ENCODE measurements around the gene SLIT1. TPM values are rescaled to one million over a fixed set of nuclear protein-coding genes. Genes with fewer than 3 reads are reported as not detected.

Gene SLIT1
- total and polyA plus RNA-seq, 2 experiments from 2014 or later, result not detected

DNA sequence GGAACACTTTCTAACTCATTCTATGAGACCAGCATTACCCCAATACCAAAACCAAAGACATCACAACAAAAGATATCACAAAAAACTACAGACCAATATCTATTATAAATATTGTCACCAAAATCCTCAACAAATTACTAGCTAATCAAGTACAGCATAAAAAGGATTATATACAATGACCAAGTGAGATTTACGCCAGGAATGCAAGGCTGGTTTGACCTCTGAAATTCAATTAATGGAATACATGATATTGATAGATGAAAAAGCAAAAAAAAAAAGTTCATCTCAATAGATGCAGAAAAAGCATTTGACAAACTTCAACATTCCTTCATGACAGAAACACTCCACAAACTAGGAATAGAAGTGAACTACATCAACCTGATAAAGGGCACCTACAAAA is 178.3 kb downstream of the SLIT1 start:
- 76 to 80% methylated on average over 1 of the region's 1 CpG for WGBS, 2 experiments (ENCODE audit: low coverage in 1 of 2, low lambda C conversion rate in 2 of 2, missing lambda C conversion rate in 2 of 2)
- Histone ChIP-seq H3K79me2 (ENCODE audit: insufficient read depth) (no peaks in the 10 kb centered on the region), H3K9me2 (ENCODE audit: insufficient read depth) (no peaks in the 10 kb centered on the region), H4K20me1 (ENCODE audit: insufficient read depth) (no peaks in the 10 kb centered on the region), H3F3A (ENCODE audit: insufficient read depth) (no peaks in the 10 kb centered on the region), H3K27ac (no peak overlapping the region), H2AFZ (no peak overlapping the region), H3K9me3 (ENCODE audit: low read depth) (no peaks in the 10 kb centered on the region), H3K4me2 (ENCODE audit: unreplicated experiment) (no peak overlapping the region), H3K4me3 (no peak overlapping the region), H3K4me1 (ENCODE audit: insufficient read depth) (no peaks in the 10 kb centered on the region), H3K36me3 (ENCODE audit: low read depth) (no peaks in the 10 kb centered on the region), H3K27me3 (replicated peaks; ENCODE audit: insufficient read depth) (no peaks in the 10 kb centered on the region), H3K9ac (no peak overlapping the region)
- no peak for DNase-seq
- TF ChIP-seq EZH2 (IDR thresholded peaks at IDR 0.05; ENCODE audit: insufficient read depth, poor library complexity, severe bottlenecking) (no peak), EZH2phosphoT487 (IDR thresholded peaks at IDR 0.05; ENCODE audit: insufficient read depth, low read depth) (no peak)
- in situ Hi-C loops (cut with MboI), result no loop called here

GRCh38 chr10:97006364-97006763 is 179.4 kb downstream of the SLIT1 start:
- TF ChIP-seq EZH2 (IDR thresholded peaks at IDR 0.05; ENCODE audit: insufficient read depth, poor library complexity, severe bottlenecking) (no peak), EZH2phosphoT487 (IDR thresholded peaks at IDR 0.05; ENCODE audit: insufficient read depth, low read depth) (no peak)
- Histone ChIP-seq H3K4me2 (ENCODE audit: unreplicated experiment) (no peak overlapping the region), H2AFZ (no peak overlapping the region), H3K79me2 (ENCODE audit: insufficient read depth) (no peaks in the 10 kb centered on the region), H3F3A (ENCODE audit: insufficient read depth) (no peaks in the 10 kb centered on the region), H3K9me3 (ENCODE audit: low read depth) (no peaks in the 10 kb centered on the region), H3K36me3 (ENCODE audit: low read depth) (no peaks in the 10 kb centered on the region), H3K9ac (no peak overlapping the region), H3K4me3 (no peak overlapping the region), H3K4me1 (ENCODE audit: insufficient read depth) (no peaks in the 10 kb centered on the region), H3K27me3 (replicated peaks; ENCODE audit: insufficient read depth) (no peaks in the 10 kb centered on the region), H3K9me2 (ENCODE audit: insufficient read depth) (no peaks in the 10 kb centered on the region), H3K27ac (no peak overlapping the region), H4K20me1 (ENCODE audit: insufficient read depth) (no peaks in the 10 kb centered on the region)
- DNase-seq, result no peak
- in situ Hi-C loops (cut with MboI), result no loop called here
- WGBS, 2 experiments (ENCODE audit: low coverage in 1 of 2, low lambda C conversion rate in 2 of 2, missing lambda C conversion rate in 2 of 2), result 44 to 52% methylated on average over 6 of the region's 6 CpGs

DNA sequence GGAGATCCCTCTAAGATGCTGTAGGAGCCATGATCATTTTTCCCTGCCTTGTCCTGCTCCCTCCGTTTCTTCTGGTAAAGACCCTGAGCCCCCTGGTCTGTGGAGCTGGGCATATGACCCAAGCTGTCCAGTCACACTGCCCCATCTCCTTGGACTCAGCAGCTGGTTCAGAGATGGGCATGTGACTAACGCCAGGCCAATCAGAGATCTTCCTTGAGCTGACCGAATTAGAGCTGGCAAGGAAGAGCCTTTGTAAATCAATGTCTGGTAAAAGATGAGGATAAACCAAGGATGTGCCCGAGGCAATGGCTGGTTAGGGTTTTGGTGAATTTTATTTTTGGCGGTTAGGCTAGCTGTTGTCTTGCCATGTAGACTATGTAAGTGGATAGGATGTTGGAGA is 180.4 kb downstream of the SLIT1 start:
- Histone ChIP-seq H3K9me3 (ENCODE audit: low read depth) (no peaks in the 10 kb centered on the region), H3K4me3 (no peak overlapping the region), H3K9ac (no peak overlapping the region), H3K9me2 (ENCODE audit: insufficient read depth) (no peaks in the 10 kb centered on the region), H3K27me3 (replicated peaks; ENCODE audit: insufficient read depth) (no peaks in the 10 kb centered on the region), H3K27ac (no peak overlapping the region), H3K4me1 (ENCODE audit: insufficient read depth) (no peaks in the 10 kb centered on the region), H3K79me2 (ENCODE audit: insufficient read depth) (no peaks in the 10 kb centered on the region), H2AFZ (no peak overlapping the region), H4K20me1 (ENCODE audit: insufficient read depth) (no peaks in the 10 kb centered on the region), H3K4me2 (ENCODE audit: unreplicated experiment) (no peak overlapping the region), H3K36me3 (ENCODE audit: low read depth) (no peaks in the 10 kb centered on the region), H3F3A (ENCODE audit: insufficient read depth) (no peaks in the 10 kb centered on the region)
- WGBS, 2 experiments (ENCODE audit: low coverage in 1 of 2, low lambda C conversion rate in 2 of 2, missing lambda C conversion rate in 2 of 2), result 64 to 70% methylated on average over 5 of the region's 5 CpGs
- in situ Hi-C loops (cut with MboI), result no loop called here
- TF ChIP-seq EZH2phosphoT487 (IDR thresholded peaks at IDR 0.05; ENCODE audit: insufficient read depth, low read depth) (no peak), EZH2 (IDR thresholded peaks at IDR 0.05; ENCODE audit: insufficient read depth, poor library complexity, severe bottlenecking) (no peak)
- DNase-seq, result no peak

GRCh38 chr10:97004591-97004990 is 181.2 kb downstream of the SLIT1 start:
- Histone ChIP-seq H3K9me2 (ENCODE audit: insufficient read depth) (no peaks in the 10 kb centered on the region), H4K20me1 (ENCODE audit: insufficient read depth) (no peaks in the 10 kb centered on the region), H3K4me1 (ENCODE audit: insufficient read depth) (no peaks in the 10 kb centered on the region), H3K4me2 (ENCODE audit: unreplicated experiment) (no peak overlapping the region), H3K4me3 (no peak overlapping the region), H3K27me3 (replicated peaks; ENCODE audit: insufficient read depth) (no peaks in the 10 kb centered on the region), H3K36me3 (ENCODE audit: low read depth) (no peaks in the 10 kb centered on the region), H3K79me2 (ENCODE audit: insufficient read depth) (no peaks in the 10 kb centered on the region), H3K27ac (no peak overlapping the region), H3F3A (ENCODE audit: insufficient read depth) (no peaks in the 10 kb centered on the region), H2AFZ (no peak overlapping the region), H3K9me3 (ENCODE audit: low read depth) (no peaks in the 10 kb centered on the region), H3K9ac (no peak overlapping the region)
- in situ Hi-C loops (cut with MboI), result no loop called here
- no peak for DNase-seq
- 75 to 77% methylated on average over 9 to 10 of the region's 10 CpGs for WGBS, 2 experiments (ENCODE audit: low coverage in 1 of 2, low lambda C conversion rate in 2 of 2, missing lambda C conversion rate in 2 of 2)
- TF ChIP-seq EZH2phosphoT487 (IDR thresholded peaks at IDR 0.05; ENCODE audit: insufficient read depth, low read depth), result no peak
- TF ChIP-seq EZH2 (IDR thresholded peaks at IDR 0.05; ENCODE audit: insufficient read depth, poor library complexity, severe bottlenecking), result no peak

GRCh38 chr10:97003804-97004201 is 182.0 kb downstream of the SLIT1 start:
- Histone ChIP-seq H3K9ac (no peak overlapping the region), H3K4me1 (ENCODE audit: insufficient read depth) (no peaks in the 10 kb centered on the region), H3K36me3 (ENCODE audit: low read depth) (no peaks in the 10 kb centered on the region), H4K20me1 (ENCODE audit: insufficient read depth) (no peaks in the 10 kb centered on the region), H3K79me2 (ENCODE audit: insufficient read depth) (no peaks in the 10 kb centered on the region), H2AFZ (no peak overlapping the region), H3K4me2 (ENCODE audit: unreplicated experiment) (no peak overlapping the region), H3K27me3 (replicated peaks; ENCODE audit: insufficient read depth) (no peaks in the 10 kb centered on the region), H3F3A (ENCODE audit: insufficient read depth) (no peaks in the 10 kb centered on the region), H3K9me3 (ENCODE audit: low read depth) (no peaks in the 10 kb centered on the region), H3K4me3 (no peak overlapping the region), H3K9me2 (ENCODE audit: insufficient read depth) (no peaks in the 10 kb centered on the region), H3K27ac (no peak overlapping the region)
- no peak for DNase-seq
- TF ChIP-seq EZH2 (IDR thresholded peaks at IDR 0.05; ENCODE audit: insufficient read depth, poor library complexity, severe bottlenecking) (no peak), EZH2phosphoT487 (IDR thresholded peaks at IDR 0.05; ENCODE audit: insufficient read depth, low read depth) (no peak)
- 71 to 77% methylated on average over 8 of the region's 8 CpGs for whole genome bisulfite sequencing, 2 experiments (ENCODE audit: low coverage in 1 of 2, low lambda C conversion rate in 2 of 2, missing lambda C conversion rate in 2 of 2)
- in situ Hi-C loops (cut with MboI), result no loop called here

Data from GM23248 (cell line).